Brain microvascular endothelial cell (primary cell): ENCODE data around the gene FAM3D.

Experiments
- DNase-seq: peaks from one replicate; pipeline ENCODE4 v3.0.0-alpha.2; 2020
- H3K27ac ChIP-seq: fragments of 250-450 bp; sonication (Bioruptor Pico); 2 replicates; pipeline ENCODE4 v1.5.1; 2020; ENCODE audit warnings: mild to moderate bottlenecking, moderate library complexity
- H3K27me3 ChIP-seq: fragments of 250-450 bp; sonication (Bioruptor Pico); replicated peaks from 2 replicates; pipeline ENCODE4 v1.5.1; 2020; ENCODE audit warnings: mild to moderate bottlenecking
- H3K36me3 ChIP-seq: fragments of 250-450 bp; sonication (Bioruptor Pico); replicated peaks from 2 replicates; pipeline ENCODE4 v1.5.1; 2020; ENCODE audit warnings: mild to moderate bottlenecking
- H3K4me3 ChIP-seq: 2 replicates; pipeline ENCODE4 v1.5.1; 2011; ENCODE audit warnings: low read depth, mild to moderate bottlenecking, control low read depth, low read length, moderate library complexity
- CTCF ChIP-seq: IDR thresholded peaks from 2 replicates; pipeline ENCODE4 v1.5.1; 2011; ENCODE audit warnings: low read depth, mild to moderate bottlenecking, moderate library complexity, low read length, control low read depth, inconsistent platforms; ENCODE audit errors: missing control alignments
- in situ Hi-C: cut with HindIII; loops from 2 replicates; pipeline ENCODE4 v1.10.0; 2017; ENCODE audit warnings: low sequenced_read_pairs, low pct_ligation_motif_present

FAM3D gene

GRCh38 chr3:58604031-58604430 lies 62.5 kb downstream of the FAM3D start:
- no peaks in the 10 kb centered on the region for H3K27me3 ChIP-seq
- DNase-seq, result no peak
- H3K4me3 ChIP-seq, result no peak overlapping the region
- no peak for TF ChIP-seq CTCF
- no peak overlapping the region for H3K27ac ChIP-seq
- in situ Hi-C loops, result no loop called here
- H3K36me3 ChIP-seq, result no peaks in the 10 kb centered on the region

- H3K27ac ChIP-seq, result no peak overlapping the region
- H3K4me3 ChIP-seq, result no peak overlapping the region
- H3K27me3 ChIP-seq, result no peaks in the 10 kb centered on the region
- TF ChIP-seq CTCF, result no peak
- H3K36me3 ChIP-seq, result no peaks in the 10 kb centered on the region
- DNase-seq, result no peak
- in situ Hi-C loops, result no loop called here
These were observed 63.0 kb downstream of the FAM3D start for GRCh38 chr3:58603606-58604005.

- Histone ChIP-seq H3K4me3 (no peak overlapping the region), H3K27ac (no peak overlapping the region), H3K27me3 (no peaks in the 10 kb centered on the region), H3K36me3 (no peaks in the 10 kb centered on the region)
- no peak for DNase-seq
- in situ Hi-C loops, result no loop called here
- no peak for TF ChIP-seq CTCF
These were observed 68.7 kb downstream of the FAM3D start for GRCh38 chr3:58597770-58598310.

GRCh38 chr3:58596834-58597518 lies 69.6 kb downstream of the FAM3D start:
- no peak for DNase-seq
- no peaks in the 10 kb centered on the region for H3K36me3 ChIP-seq
- in situ Hi-C loops, result no loop called here
- TF ChIP-seq CTCF, result no peak
- no peak overlapping the region for H3K27ac ChIP-seq
- no peaks in the 10 kb centered on the region for H3K27me3 ChIP-seq
- no peak overlapping the region for H3K4me3 ChIP-seq

- TF ChIP-seq CTCF, result no peak
- Histone ChIP-seq H3K36me3 (no peaks in the 10 kb centered on the region), H3K27me3 (no peaks in the 10 kb centered on the region), H3K27ac (no peak overlapping the region), H3K4me3 (no peak overlapping the region)
- DNase-seq, result no peak
- in situ Hi-C loops, result no loop called here
These were observed 72.5 kb downstream of the FAM3D start for GRCh38 chr3:58594117-58594516.
